Activated gamma-delta T cell treated with Interleukin-2 at 50 U/mL for 16 hours (primary cell): ENCODE data around the gene SLC6A17.

Source experiments
- DNase-seq: peaks from one replicate; pipeline ENCODE4 v3.0.0-alpha.2; 2020

Gene SLC6A17

GRCh38 chr1:110150330-110151174, at the start of gene SLC6A17:
SLC6A17 (plus strand) TSS chr1:110150494; CDS start chr1:110166930, 16,436 bp downstream.
- DNase-seq = no peak

- no peak for DNase-seq
These were observed 48.2 kb upstream of the SLC6A17 start for GRCh38 chr1:110102081-110102480.

GRCh38 chr1:110106013-110106941, 44.0 kb upstream of the SLC6A17 start:
- peak; percentile 46 for DNase-seq

- DNase-seq = no peak
These were observed 42.3 kb upstream of the SLC6A17 start for GRCh38 chr1:110107867-110108469.

- DNase-seq = no peak
These were observed 39.2 kb upstream of the SLC6A17 start for GRCh38 chr1:110111081-110111480.

GRCh38 chr1:110112143-110112542, 38.2 kb upstream of the SLC6A17 start, which contains the start of gene UBL4B:
UBL4B (plus strand) TSS chr1:110112443; CDS start chr1:110112535, 92 bp downstream.
- no peak for DNase-seq

- DNase-seq = no peak
These were observed 37.6 kb upstream of the SLC6A17 start for GRCh38 chr1:110112656-110113055.

GRCh38 chr1:110113551-110113950, 36.7 kb upstream of the SLC6A17 start:
- DNase-seq = no peak

- DNase-seq = no peak
These were observed 36.1 kb upstream of the SLC6A17 start for GRCh38 chr1:110114173-110114572.

- no peak for DNase-seq
These were observed 35.5 kb upstream of the SLC6A17 start for GRCh38 chr1:110114784-110115183.

- DNase-seq = no peak
These were observed 31.5 kb upstream of the SLC6A17 start for GRCh38 chr1:110118636-110119396.

GRCh38 chr1:110119843-110120242, 30.5 kb upstream of the SLC6A17 start:
- no peak for DNase-seq

- no peak for DNase-seq
These were observed 29.2 kb upstream of the SLC6A17 start for GRCh38 chr1:110120960-110121561.

GRCh38 chr1:110123224-110123623, 27.1 kb upstream of the SLC6A17 start:
- no peak for DNase-seq

GRCh38 chr1:110125810-110126209, 24.5 kb upstream of the SLC6A17 start:
- no peak for DNase-seq

- no peak for DNase-seq
These were observed 20.1 kb upstream of the SLC6A17 start for GRCh38 chr1:110130113-110130591.

- DNase-seq = no peak
These were observed 19.3 kb upstream of the SLC6A17 start for GRCh38 chr1:110130989-110131388.

GRCh38 chr1:110132682-110133081, 17.6 kb upstream of the SLC6A17 start:
- no peak for DNase-seq

GRCh38 chr1:110133436-110133835, 16.9 kb upstream of the SLC6A17 start:
- DNase-seq = no peak

GRCh38 chr1:110134050-110134595, 16.2 kb upstream of the SLC6A17 start:
- DNase-seq = no peak

GRCh38 chr1:110135246-110135645, 15.0 kb upstream of the SLC6A17 start:
- DNase-seq = no peak
